Esophagus muscularis mucosa (tissue), 3 donors: ENCODE measurements around the gene OSBPL1A.

Experiments used
- POLR2AphosphoS5 ChIP-seq, 2 donors: sonication (generic); formaldehyde crosslinking; IDR thresholded peaks; one replicate each; pipeline ENCODE4 v1.6.1; 2017; ENCODE audit warnings: antibody characterized with exemption in 2 of 2
- TF ChIP-seq, protein P1 (sequence below), 3 experiments: fragments of 200-600 bp in 2 of 3; fragments of 450-650 bp in 1 of 3; sonication (generic) in 2 of 3; IDR thresholded peaks; one replicate each; pipeline ENCODE4 v1.5.1; 2017 to 2019; ENCODE audit warnings: antibody characterized with exemption in 3 of 3, mild to moderate bottlenecking in 2 of 3, moderate library complexity in 1 of 3

DNA sequence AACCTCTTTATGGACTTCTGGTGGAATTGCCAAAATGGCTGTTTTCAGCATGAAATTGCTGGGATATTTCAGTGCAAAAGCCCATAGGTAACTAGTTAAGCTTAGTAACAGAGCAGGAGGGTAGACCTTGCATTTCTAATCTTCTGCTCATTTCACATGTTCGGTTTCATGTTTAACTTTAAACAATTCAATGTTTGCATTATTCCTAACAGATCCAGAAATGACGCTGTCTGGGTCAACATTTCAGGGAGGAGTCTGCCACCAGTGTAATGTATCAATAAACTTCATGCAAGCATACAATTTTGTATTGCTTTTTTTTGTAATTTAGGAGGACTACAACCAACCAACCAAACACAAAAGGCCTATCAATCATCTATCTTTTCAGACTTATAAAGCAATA is 236.3 kb downstream of the OSBPL1A start:
- TF ChIP-seq, protein P1, sequence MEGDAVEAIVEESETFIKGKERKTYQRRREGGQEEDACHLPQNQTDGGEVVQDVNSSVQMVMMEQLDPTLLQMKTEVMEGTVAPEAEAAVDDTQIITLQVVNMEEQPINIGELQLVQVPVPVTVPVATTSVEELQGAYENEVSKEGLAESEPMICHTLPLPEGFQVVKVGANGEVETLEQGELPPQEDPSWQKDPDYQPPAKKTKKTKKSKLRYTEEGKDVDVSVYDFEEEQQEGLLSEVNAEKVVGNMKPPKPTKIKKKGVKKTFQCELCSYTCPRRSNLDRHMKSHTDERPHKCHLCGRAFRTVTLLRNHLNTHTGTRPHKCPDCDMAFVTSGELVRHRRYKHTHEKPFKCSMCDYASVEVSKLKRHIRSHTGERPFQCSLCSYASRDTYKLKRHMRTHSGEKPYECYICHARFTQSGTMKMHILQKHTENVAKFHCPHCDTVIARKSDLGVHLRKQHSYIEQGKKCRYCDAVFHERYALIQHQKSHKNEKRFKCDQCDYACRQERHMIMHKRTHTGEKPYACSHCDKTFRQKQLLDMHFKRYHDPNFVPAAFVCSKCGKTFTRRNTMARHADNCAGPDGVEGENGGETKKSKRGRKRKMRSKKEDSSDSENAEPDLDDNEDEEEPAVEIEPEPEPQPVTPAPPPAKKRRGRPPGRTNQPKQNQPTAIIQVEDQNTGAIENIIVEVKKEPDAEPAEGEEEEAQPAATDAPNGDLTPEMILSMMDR (IDR thresholded peaks at IDR 0.05): no peak
- TF ChIP-seq POLR2AphosphoS5 (IDR thresholded peaks at IDR 0.05): no peak
